Left lobe of liver (tissue), 2 donors: ENCODE measurements around the gene CAAP1. TPM values are rescaled to one million over a fixed set of nuclear protein-coding genes. Genes with fewer than 3 reads are reported as not detected.
"Not testable (repeated sequence)": the region's sequence is repeated elsewhere in the genome, so short reads cannot be mapped to it uniquely, and the experiment has no call there.

Source experiments
- ATAC-seq: fragments of 200-7000 bp; cut with Tn5 transposase; one replicate; pipeline ENCODE4 v1.9.1; 2020; ENCODE audit warnings: mild to moderate bottlenecking, moderate library complexity
- DNase-seq: peaks from one replicate; pipeline ENCODE4 v3.0.0-alpha.2; 2020; ENCODE audit warnings: low spot score
- total RNA-seq: library from RNA; stranded (reverse); gene quantifications from one replicate; pipeline ENCODE4 v1.2.1, GENCODE V29; 2021
- donor health status: DM: no; HTN: no; CAD: no; lungs with moderate emphysema.
- donor health status: DM: no; HTN: yes; CAD: no.

CAAP1 gene
- total RNA-seq, 1 donor from 2014 or later: 10.5 TPM

DNA sequence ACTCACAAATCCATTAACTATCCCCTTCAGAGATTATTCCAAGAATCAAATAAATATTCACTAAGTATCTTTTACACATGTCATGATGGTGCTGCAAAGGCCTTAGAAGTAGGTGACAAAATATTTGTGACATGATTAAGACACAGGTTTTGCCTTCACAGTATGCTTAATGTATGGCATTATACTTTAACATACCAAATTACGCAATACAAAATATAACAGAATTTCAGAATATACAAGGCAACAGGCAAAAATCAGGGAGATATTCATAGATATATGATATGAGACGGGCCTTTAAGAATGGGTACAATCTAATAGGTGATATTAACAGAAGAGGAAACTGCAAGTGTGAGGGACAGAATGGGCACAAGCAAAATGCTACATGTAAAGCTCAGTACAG is 41.6 kb downstream of the CAAP1 start:
- DNase-seq (no peak), ATAC-seq (no peak)

DNA sequence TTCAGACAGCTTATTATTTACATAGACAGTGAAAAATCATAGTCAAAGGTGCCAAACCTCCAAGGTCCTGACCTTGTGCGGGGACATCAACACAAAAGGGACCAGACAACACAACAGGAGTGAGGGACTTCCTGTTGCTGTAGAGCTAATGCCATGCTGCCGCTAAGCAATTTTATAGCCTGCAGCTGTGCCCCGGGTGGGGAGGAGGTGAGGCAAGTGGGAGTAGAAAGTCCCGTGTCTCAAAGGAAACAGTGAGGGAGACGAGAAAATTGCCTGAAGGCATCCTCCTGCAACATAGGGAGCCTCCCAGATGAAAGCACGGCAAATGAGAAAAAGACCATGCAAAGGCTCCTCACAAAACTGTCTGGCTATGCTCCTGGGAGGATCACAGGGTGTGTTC is 58.8 kb downstream of the CAAP1 start:
- DNase-seq (no peak), ATAC-seq (no peak)

- ATAC-seq, DNase-seq: not testable (repeated sequence)
These were observed 64.1 kb downstream of the CAAP1 start for GRCh38 chr9:26828391-26828955.

GRCh38 chr9:26814799-26815198 is 77.8 kb downstream of the CAAP1 start:
- no peak for ATAC-seq

GRCh38 chr9:26813247-26813646 is 79.4 kb downstream of the CAAP1 start:
- ATAC-seq (no peak), DNase-seq (no peak)

More at GRCh38 chr9:26814799-26815198, 77.8 kb downstream of the CAAP1 start:
- no peak for DNase-seq

- ATAC-seq: no peak
- DNase-seq: no peak
These were observed 80.4 kb downstream of the CAAP1 start for GRCh38 chr9:26812217-26812616.

- DNase-seq: no peak
- ATAC-seq: no peak
These were observed 81.5 kb downstream of the CAAP1 start for GRCh38 chr9:26811106-26811505.

DNA sequence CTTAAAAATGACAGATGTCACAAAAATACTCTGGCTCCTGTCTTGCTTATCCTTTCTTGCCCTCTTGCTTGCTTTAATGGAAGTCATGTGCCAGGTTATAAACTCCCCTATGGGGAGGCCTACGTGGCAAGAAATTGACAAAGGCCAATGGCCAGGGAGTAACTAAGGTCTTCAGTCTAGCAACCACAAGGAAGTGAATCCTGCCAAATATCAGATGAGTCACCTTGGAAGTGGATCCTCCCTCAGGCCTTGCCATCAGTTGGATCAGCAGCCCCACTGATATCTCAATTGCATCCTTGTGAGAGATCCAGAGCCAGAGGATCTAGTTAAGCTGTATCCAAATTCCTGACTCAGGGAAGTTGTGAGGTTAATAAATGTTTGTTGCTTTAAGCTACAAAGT is 82.8 kb downstream of the CAAP1 start:
- no peak for ATAC-seq
- no peak for DNase-seq

GRCh38 chr9:26807161-26807560 is 85.4 kb downstream of the CAAP1 start:
- DNase-seq (no peak), ATAC-seq (no peak)

- DNase-seq: no peak
- ATAC-seq: no peak
These were observed 89.7 kb downstream of the CAAP1 start for GRCh38 chr9:26802921-26803320.

DNA sequence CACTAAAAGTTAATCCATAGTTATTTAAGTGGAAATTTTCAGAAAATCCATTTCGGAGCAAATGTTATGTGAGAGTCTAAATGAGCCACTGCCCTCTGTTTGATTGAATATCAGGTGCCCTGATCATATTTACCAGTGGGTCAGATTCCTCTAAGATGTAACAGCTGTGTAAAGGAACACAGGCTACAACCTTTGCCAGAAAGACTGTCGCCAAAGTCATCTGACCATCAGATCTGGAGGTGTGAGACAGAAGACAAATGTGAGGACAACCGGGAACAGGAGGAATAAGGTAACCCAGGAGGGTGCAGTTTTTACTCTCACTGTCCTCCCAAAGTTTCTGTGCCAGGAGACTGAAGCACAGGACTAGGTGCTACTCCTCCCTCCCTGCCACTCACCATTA is 90.8 kb downstream of the CAAP1 start:
- ATAC-seq: no peak
- no peak for DNase-seq

GRCh38 chr9:26800322-26800721 is 92.3 kb downstream of the CAAP1 start:
- ATAC-seq (no peak), DNase-seq (no peak)

DNA sequence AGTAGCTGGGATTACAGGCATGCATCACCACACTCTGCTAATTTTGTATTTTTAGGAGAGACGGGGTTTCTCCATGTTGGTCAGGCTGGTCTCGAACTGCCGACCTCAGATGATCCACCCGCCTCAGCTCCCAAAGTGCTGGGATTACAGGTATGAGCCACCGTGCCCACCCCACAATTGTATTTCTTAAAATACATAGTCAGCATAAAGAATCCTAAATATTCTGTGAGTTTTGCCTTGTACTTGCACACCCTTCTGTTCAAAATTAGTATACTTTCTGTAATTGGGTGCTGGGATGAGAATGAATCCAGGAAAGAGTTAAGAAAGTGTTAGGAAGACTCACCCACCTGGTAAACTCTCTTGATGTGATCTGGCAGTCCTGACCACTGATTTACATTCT is 101.3 kb downstream of the CAAP1 start:
- DNase-seq (no peak), ATAC-seq (no peak)

Other genes with a start within 250 kb of the CAAP1 start
- 12.5 TPM for gene PLAA, start 54.4 kb upstream of the CAAP1 start, total RNA-seq
- 5.2 TPM for gene IFT74, start 63.6 kb upstream of the CAAP1 start, total RNA-seq
- gene LRRC19, start 112.9 kb upstream of the CAAP1 start, total RNA-seq: 0.55 TPM
- gene TEK, start 216.4 kb upstream of the CAAP1 start, total RNA-seq: 4.4 TPM